Lung microvascular endothelial cell (primary cell): Measurements from ENCODE around the gene CHRNA7. TPM values are rescaled to one million over a fixed set of nuclear protein-coding genes. Genes with fewer than 3 reads are reported as not detected.
"Not testable (repeated sequence)": the region's sequence is repeated elsewhere in the genome, so short reads cannot be mapped to it uniquely, and the experiment has no call there.

Source experiments
- DNase-seq, 2 donors: peaks; one replicate each; pipeline versions ENCODE4 v3.0.0 to v3.0.0-alpha.2; 2010; ENCODE audit warnings: low read depth in 2 of 2
- total RNA-seq: library from RNA; depleted of rRNA; stranded (reverse); fragments of >200 nt; gene quantifications from 2 replicates; pipeline ENCODE4 v1.2.1, GENCODE V29; 2014

The CHRNA7 gene
- total RNA-seq, 1 donor from 2014 or later = not detected

DNA sequence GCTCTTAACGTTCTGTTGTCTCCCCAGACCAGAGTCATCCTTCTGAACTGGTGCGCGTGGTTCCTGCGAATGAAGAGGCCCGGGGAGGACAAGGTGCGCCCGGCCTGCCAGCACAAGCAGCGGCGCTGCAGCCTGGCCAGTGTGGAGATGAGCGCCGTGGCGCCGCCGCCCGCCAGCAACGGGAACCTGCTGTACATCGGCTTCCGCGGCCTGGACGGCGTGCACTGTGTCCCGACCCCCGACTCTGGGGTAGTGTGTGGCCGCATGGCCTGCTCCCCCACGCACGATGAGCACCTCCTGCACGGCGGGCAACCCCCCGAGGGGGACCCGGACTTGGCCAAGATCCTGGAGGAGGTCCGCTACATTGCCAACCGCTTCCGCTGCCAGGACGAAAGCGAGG is 137.6 kb downstream of the CHRNA7 start:
- DNase-seq = not testable (repeated sequence)

DNA sequence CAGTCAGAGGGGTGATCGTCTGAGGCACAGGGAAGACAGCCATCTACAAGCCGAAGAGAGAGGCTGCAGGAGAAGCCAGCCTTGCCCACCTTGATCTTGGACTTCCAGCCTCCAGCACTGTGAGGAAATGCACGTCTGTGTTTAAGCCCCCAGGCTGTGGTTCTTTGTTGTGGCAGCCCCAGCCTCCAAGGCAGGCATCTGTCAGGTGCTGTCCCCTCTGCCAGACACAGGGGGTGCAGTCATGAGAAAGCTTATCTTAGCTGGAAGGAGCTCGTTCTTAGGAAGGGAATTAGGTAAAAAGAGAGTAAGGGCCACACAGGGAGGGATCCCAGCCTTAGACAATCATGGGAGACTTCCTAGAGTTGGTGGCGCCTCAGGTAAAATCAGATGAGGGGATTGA is 150.3 kb downstream of the CHRNA7 start:
- not testable (repeated sequence) for DNase-seq

DNA sequence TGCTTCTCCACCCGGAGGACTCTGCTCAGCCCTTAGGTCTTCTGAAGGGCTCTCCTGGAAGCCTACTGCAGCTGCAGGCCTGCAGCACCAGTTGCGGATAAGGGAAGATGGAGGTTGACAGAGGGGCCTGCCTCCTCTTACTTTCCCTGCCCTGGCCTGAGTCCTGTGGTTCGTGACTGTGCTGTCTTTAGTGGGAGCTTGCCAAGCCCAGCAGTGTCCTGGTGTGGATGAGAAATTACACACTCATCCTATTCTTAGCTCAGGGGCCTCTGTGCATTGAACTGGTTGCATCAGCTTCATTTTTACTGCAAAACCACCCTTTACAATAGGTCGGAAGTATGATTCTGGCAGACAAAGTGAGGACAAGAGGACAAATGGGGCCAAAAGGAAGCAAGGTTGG is 163.5 kb downstream of the CHRNA7 start:
- DNase-seq = not testable (repeated sequence)

DNA sequence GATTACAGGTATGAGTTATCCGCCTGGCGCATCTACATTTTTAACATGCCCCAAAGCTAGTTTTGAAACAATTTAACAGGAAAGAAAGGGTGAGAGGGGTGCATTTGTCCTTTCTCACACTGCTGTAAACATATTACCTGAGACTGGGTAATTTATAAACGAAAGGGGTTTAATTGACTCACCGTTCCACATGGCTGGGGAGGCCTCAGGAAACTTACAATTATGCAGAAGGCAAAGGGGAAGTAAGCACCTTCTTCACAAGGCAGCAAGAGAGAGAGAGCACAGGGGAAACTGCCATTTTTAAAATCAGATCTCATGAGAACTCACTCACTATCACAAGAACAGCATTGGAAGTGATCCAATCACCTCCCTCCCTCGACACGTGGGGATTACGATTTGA is 165.9 kb downstream of the CHRNA7 start:
- not testable (repeated sequence) for DNase-seq

DNA sequence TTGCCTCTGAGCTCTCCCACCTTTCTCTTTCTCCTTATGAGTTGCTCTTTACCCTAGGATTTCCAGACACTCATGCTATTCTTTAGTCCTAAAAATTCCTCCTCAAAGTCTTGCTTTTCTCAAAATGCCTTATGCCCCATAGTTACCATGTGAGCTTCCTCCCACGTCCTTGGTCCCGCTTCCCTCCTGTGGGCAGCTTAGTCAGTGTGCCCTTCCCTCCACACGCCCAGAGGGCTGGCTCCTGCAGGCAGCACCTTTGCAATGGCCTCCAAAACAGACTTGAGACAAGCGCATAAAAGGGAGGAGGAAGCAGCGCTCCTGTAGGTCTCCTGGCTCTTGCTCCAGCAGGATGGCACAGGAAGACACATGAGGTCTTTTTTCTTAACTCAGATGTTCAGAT is 168.6 kb downstream of the CHRNA7 start:
- DNase-seq = not testable (repeated sequence)

DNA sequence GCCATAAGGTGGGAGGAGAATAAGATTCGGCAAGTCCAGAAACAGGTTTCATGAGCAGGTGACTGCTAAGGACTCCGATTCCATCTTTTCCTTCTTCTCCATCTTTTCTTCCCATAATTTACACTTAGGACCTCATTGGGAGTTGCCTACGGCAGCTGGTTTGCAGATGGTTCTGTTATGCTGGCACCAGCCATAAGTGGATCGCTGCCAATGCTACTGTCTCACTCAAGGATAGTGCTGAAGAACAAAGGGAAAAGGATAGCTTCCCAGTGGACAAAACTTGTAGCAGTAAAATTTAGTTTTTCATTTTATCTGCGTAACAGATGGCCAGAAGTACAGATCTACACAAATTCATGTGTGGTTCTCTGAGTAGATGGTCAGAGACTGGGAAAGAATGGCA is 178.8 kb downstream of the CHRNA7 start:
- not testable (repeated sequence) for DNase-seq

DNA sequence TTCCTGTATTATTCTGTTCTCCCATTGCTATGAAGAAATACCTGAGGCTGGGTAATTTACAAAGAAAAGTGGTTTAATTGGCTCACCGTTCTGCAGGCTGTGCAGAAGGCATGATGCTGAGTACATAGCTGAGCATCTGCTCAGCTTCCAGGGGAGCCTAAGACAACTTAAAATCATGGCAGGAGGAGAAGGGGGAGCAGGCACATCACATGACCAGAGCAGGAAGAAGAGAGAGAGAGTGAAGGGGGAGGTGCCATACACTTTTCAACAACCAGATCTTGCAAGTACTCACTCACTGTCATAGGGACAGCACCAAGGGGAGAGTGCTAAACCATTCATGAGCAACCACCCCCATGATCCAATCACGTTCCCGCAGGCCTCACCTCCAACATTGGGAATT is 188.4 kb downstream of the CHRNA7 start:
- no peak for DNase-seq

Other genes starting within 250 kb of the CHRNA7 start
- under 0.01 TPM in 2 replicates for gene OTUD7A, start 159.8 kb upstream of the CHRNA7 start, total RNA-seq